ENCODE measurements around the gene MRPS18C.
"Not testable (repeated sequence)": the region's sequence is repeated elsewhere in the genome, so short reads cannot be mapped to it uniquely, and the experiment has no call there.

Gene MRPS18C

GRCh38 chr4:83503974-83504373, 48.1 kb downstream of the MRPS18C start:
- Histone ChIP-seq H3K4me3 (replicated peaks; ENCODE audit: low read depth, low read length) (no peak overlapping the region), H3K36me3 (ENCODE audit: control insufficient read depth, insufficient read depth, low read length) (no peaks in the 10 kb centered on the region), H3K27me3 (replicated peaks; ENCODE audit: control insufficient read depth, insufficient read depth, low read length) (no peaks in the 10 kb centered on the region)
- DNase-seq (ENCODE audit: extremely low read depth, insufficient read length): no peak
- TF ChIP-seq CTCF (IDR thresholded peaks at IDR 0.05; ENCODE audit: insufficient read depth, low read length, poor library complexity, severe bottlenecking): no peak

- no peak for DNase-seq (ENCODE audit: extremely low read depth, insufficient read length)
- TF ChIP-seq CTCF (IDR thresholded peaks at IDR 0.05; ENCODE audit: insufficient read depth, low read length, poor library complexity, severe bottlenecking): no peak
Observed at GRCh38 chr4:83504503-83504902, 48.6 kb downstream of the MRPS18C start.

GRCh38 chr4:83504996-83505395, 49.1 kb downstream of the MRPS18C start:
- Histone ChIP-seq H3K36me3 (ENCODE audit: control insufficient read depth, insufficient read depth, low read length) (no peaks in the 10 kb centered on the region), H3K4me3 (replicated peaks; ENCODE audit: low read depth, low read length) (no peak overlapping the region), H3K27me3 (replicated peaks; ENCODE audit: control insufficient read depth, insufficient read depth, low read length) (no peaks in the 10 kb centered on the region)
- no peak for TF ChIP-seq CTCF (IDR thresholded peaks at IDR 0.05; ENCODE audit: insufficient read depth, low read length, poor library complexity, severe bottlenecking)
- DNase-seq (ENCODE audit: extremely low read depth, insufficient read length): no peak

More at GRCh38 chr4:83504503-83504902, 48.6 kb downstream of the MRPS18C start:
- Histone ChIP-seq H3K27me3 (replicated peaks; ENCODE audit: control insufficient read depth, insufficient read depth, low read length) (no peaks in the 10 kb centered on the region), H3K36me3 (ENCODE audit: control insufficient read depth, insufficient read depth, low read length) (no peaks in the 10 kb centered on the region), H3K4me3 (replicated peaks; ENCODE audit: low read depth, low read length) (no peak overlapping the region)

- DNase-seq (ENCODE audit: extremely low read depth, insufficient read length); H3K4me3 ChIP-seq (replicated peaks; ENCODE audit: low read depth, low read length); H3K27me3 ChIP-seq (replicated peaks; ENCODE audit: control insufficient read depth, insufficient read depth, low read length); H3K36me3 ChIP-seq (ENCODE audit: control insufficient read depth, insufficient read depth, low read length): not testable (repeated sequence)
- peak; percentile 72 for TF ChIP-seq CTCF (IDR thresholded peaks at IDR 0.05; ENCODE audit: insufficient read depth, low read length, poor library complexity, severe bottlenecking)
Observed at GRCh38 chr4:83509156-83509585, 53.3 kb downstream of the MRPS18C start.

GRCh38 chr4:83510442-83510841, 54.6 kb downstream of the MRPS18C start:
- Histone ChIP-seq H3K27me3 (replicated peaks; ENCODE audit: control insufficient read depth, insufficient read depth, low read length) (no peaks in the 10 kb centered on the region), H3K4me3 (replicated peaks; ENCODE audit: low read depth, low read length) (no peak overlapping the region), H3K36me3 (ENCODE audit: control insufficient read depth, insufficient read depth, low read length) (no peaks in the 10 kb centered on the region)
- DNase-seq (ENCODE audit: extremely low read depth, insufficient read length): no peak
- TF ChIP-seq CTCF (IDR thresholded peaks at IDR 0.05; ENCODE audit: insufficient read depth, low read length, poor library complexity, severe bottlenecking): no peak

Data from GM06990 (cell line).